PC-9 (cell line): ENCODE data around the gene KMT5C. TPM values are rescaled to one million over a fixed set of nuclear protein-coding genes. Genes with fewer than 3 reads are reported as not detected.
A peak's percentile ranks its signal among the peaks of the same experiment; 100 is the strongest.

ENCODE experiments used
- BruUV-seq: library from RNA; stranded (reverse); fragments of 400-500 nt; replicated peaks from 2 replicates; lab custom pipeline; 2021; lab: Mats Ljungman, UMichigan
- CTCF ChIA-PET: fragments of 300-600 bp; sonication (Branson Sonifier 250); formaldehyde crosslinking; loops from one replicate; lab custom pipeline; 2022; ENCODE audit warnings: antibody characterized with exemption; lab: Charles Lee
- POLR2A ChIA-PET: fragments of 300-600 bp; sonication (Branson Sonifier 250); formaldehyde crosslinking; loops from one replicate; lab custom pipeline; 2022; ENCODE audit warnings: antibody characterized with exemption; ENCODE audit not compliant: unreplicated experiment; lab: Charles Lee
- DNase-seq, 2 experiments: peaks; one replicate each; pipeline versions ENCODE4 v3.0.0 to v3.0.0-alpha.2; 2015 to 2022; ENCODE audit warnings: mixed read lengths in 1 of 2
- H2AFZ ChIP-seq: fragments of 200-600 bp; sonication (generic); 2 replicates; pipeline ENCODE4 v1.8.1; 2017; ENCODE audit warnings: antibody characterized with exemption
- H3F3A ChIP-seq: fragments of 200-600 bp; sonication (generic); 2 replicates; pipeline ENCODE4 v1.8.1; 2017; ENCODE audit warnings: antibody characterized with exemption, mild to moderate bottlenecking, low read depth; ENCODE audit not compliant: insufficient read depth
- H3K27ac ChIP-seq: fragments of 200-600 bp; sonication (generic); 2 replicates; pipeline ENCODE4 v1.6.1; 2016; ENCODE audit warnings: mixed run types
- H3K27me3 ChIP-seq: fragments of 200-600 bp; sonication (generic); 2 replicates; pipeline ENCODE4 v1.6.1; 2016; ENCODE audit warnings: low read depth, mixed run types; ENCODE audit not compliant: insufficient read depth
- H3K36me3 ChIP-seq: fragments of 200-600 bp; sonication (generic); 2 replicates; pipeline ENCODE4 v1.6.1; 2016; ENCODE audit warnings: low read depth, mixed run types
- H3K4me1 ChIP-seq: fragments of 200-600 bp; sonication (generic); replicated peaks from 2 replicates; pipeline ENCODE4 v1.6.1; 2016; ENCODE audit warnings: mixed run types; ENCODE audit not compliant: insufficient read depth
- H3K4me2 ChIP-seq: fragments of 200-600 bp; sonication (generic); 2 replicates; pipeline ENCODE4 v1.6.1; 2017; ENCODE audit warnings: mixed run types
- H3K4me3 ChIP-seq: fragments of 200-600 bp; sonication (generic); 2 replicates; pipeline ENCODE4 v1.6.1; 2016; ENCODE audit warnings: mixed run types
- H3K79me2 ChIP-seq: fragments of 200-600 bp; sonication (generic); 2 replicates; pipeline ENCODE4 v1.6.1; 2017; ENCODE audit warnings: low read depth, mixed run types
- H3K9me2 ChIP-seq: fragments of 200-600 bp; sonication (generic); 2 replicates; pipeline ENCODE4 v1.8.1; 2017; ENCODE audit warnings: mild to moderate bottlenecking; ENCODE audit not compliant: insufficient read depth
- H3K9me3 ChIP-seq: fragments of 200-600 bp; sonication (generic); 2 replicates; pipeline ENCODE4 v1.8.1; 2016; ENCODE audit warnings: low read depth; ENCODE audit not compliant: insufficient read depth
- H4K20me1 ChIP-seq: fragments of 200-600 bp; sonication (generic); 2 replicates; pipeline ENCODE4 v1.8.1; 2017; ENCODE audit not compliant: insufficient read depth
- CTCF ChIP-seq: fragments of 200-600 bp; sonication (generic); conservative IDR thresholded peaks from 2 replicates; pipeline ENCODE4 v1.6.1; 2017; ENCODE audit warnings: mixed run types, antibody characterized with exemption, mild to moderate bottlenecking, moderate library complexity
- EZH2 ChIP-seq: fragments of 200-600 bp; sonication (generic); IDR thresholded peaks from 2 replicates; pipeline ENCODE4 v1.8.0; 2017; ENCODE audit warnings: antibody characterized with exemption, low read depth
- intact Hi-C: fragments of 100-400 bp; cut with micrococcal nuclease; formaldehyde crosslinking; loops from one replicate; pipeline ENCODE4 v1.10.0; 2022; ENCODE audit not compliant: unreplicated experiment
- total RNA-seq: library from RNA; stranded (reverse); gene quantifications from 2 replicates; pipeline ENCODE4 v1.2.3, GENCODE V29; 2021

The KMT5C gene
- total RNA-seq, 1 experiment from 2014 or later: 71.6 TPM

DNA sequence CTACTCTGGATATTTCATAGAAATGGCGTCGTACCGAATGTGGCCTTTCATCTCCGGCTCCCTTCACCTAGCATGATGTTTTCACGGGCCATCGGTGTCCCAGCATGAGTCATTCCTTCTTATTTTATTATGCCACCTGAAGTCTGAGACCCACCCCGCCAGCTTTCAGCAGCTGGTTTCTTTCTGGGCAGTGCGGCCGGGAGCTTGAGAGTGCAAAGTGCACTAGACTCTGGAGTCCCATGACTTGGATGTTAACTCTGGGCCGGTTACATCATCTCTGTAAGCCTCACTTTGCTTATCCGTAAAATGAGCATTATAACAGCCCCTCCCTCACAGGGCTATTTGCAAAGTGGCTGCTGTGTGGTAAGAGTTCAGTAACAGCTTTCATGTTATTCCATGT lies 5.8 kb upstream of the KMT5C start:
- intact Hi-C loops: no loop called here
- ChIA-PET CTCF (no interaction called here), POLR2A (interaction anchor here (0.5 to 0.7 kb wide), 3 partner anchors 12 to 386 kb away, joined by 3 to 14 read pairs (median 5); partner anchors contain the start of gene NLRP7)
- Histone ChIP-seq H3K79me2 (no peaks in the 10 kb centered on the region), H3K9me3 (no peaks in the 10 kb centered on the region), H4K20me1 (no peaks in the 10 kb centered on the region), H3K27ac (no peak overlapping the region), H3K4me1 (peaks cover 17% of the 10 kb centered on the region), H3F3A (peaks cover 30% of the 10 kb centered on the region; the same call in 1 of the 2 replicates), H3K4me2 (no peak overlapping the region), H3K36me3 (no peaks in the 10 kb centered on the region), H2AFZ (no peak overlapping the region), H3K27me3 (no peaks in the 10 kb centered on the region), H3K4me3 (no peak overlapping the region), H3K9me2 (no peaks in the 10 kb centered on the region)
- BruUV-seq: no TSS peak
- DNase-seq: no peak
- no peak for TF ChIP-seq EZH2

- Histone ChIP-seq H3K36me3 (no peaks in the 10 kb centered on the region), H4K20me1 (no peaks in the 10 kb centered on the region), H3K4me3 (no peak overlapping the region), H2AFZ (no peak overlapping the region), H3F3A (peaks cover 32% of the 10 kb centered on the region; the same call in 1 of the 2 replicates), H3K9me2 (no peaks in the 10 kb centered on the region), H3K4me2 (no peak overlapping the region), H3K27ac (no peak overlapping the region), H3K4me1 (peaks cover 8% of the 10 kb centered on the region), H3K27me3 (no peaks in the 10 kb centered on the region), H3K79me2 (peaks cover 11% of the 10 kb centered on the region), H3K9me3 (no peaks in the 10 kb centered on the region)
- intact Hi-C loops: no loop called here
- no TSS peak for BruUV-seq
- TF ChIP-seq CTCF (no peak), EZH2 (no peak)
- CTCF ChIA-PET: interaction anchor here (0.6 kb wide), 1 partner anchor 90 kb away, joined by 6 read pairs; no protein-coding TSS in a partner anchor
- peak in 1 of 2 experiments; percentile 32 for DNase-seq
- POLR2A ChIA-PET: no interaction called here
These were observed 3.6 kb upstream of the KMT5C start for GRCh38 chr19:55336101-55336500.

DNA sequence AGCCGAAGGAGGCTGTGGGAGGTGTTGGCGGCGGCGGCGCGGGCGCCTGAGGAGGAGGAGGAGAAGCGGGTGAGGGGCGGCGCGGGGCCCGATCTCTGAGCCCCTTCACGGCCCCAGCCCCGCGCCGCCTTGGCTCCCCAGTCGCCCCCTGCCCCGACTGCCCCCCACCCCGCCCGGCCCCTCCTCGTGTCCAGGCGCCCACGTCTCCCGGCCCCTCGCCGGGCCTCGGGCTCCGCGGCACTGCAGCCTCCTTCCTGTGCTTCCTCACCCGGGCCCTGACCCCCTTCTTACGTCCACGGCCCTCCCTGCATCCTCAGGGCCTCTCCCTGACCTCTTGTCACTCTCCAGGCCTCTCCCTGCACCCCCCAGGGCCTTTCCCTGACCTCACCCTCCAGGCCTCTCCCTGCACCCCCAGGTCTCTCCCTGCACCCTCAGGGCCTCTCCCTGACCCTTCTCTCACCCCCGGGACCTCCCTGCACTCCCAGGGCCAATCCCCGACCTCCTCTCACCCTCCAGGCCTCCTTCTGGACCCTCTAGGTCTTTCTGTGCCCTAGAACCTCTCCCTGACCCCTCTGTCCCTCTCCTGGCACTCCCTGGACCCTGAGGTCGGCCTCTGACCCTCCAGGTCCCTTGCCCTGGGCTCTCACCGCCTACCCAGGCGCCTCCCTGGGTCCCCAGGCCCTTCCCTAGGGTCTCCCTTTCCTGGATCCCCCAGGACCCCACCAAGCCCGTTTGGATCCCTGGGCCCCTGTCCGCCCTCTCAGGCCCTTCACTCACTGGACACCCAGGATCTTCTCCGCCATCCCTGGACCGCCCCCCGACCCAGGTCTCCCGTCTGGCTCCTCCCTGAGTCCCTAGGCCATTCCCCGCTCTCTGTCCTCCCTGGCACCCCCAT lies 460 bp downstream of the KMT5C start:
- Histone ChIP-seq H3K9me2 (no peaks in the 10 kb centered on the region), H3K27me3 (no peaks in the 10 kb centered on the region), H3K4me2 (peak overlapping the region; percentile 99), H3K27ac (peak overlapping the region; percentile 55), H3K4me3 (peak overlapping the region; percentile 86), H3K9me3 (no peaks in the 10 kb centered on the region), H4K20me1 (peaks cover 15% of the 10 kb centered on the region), H3K79me2 (peaks cover 22% of the 10 kb centered on the region), H3K4me1 (peaks cover 14% of the 10 kb centered on the region), H3F3A (peaks cover 19% of the 10 kb centered on the region; the same call in 1 of the 2 replicates), H3K36me3 (0 out of 2 replicates have a peak, but pooled peaks cover 5% of the 10 kb centered on the region), H2AFZ (no peak overlapping the region)
- intact Hi-C loops: loop anchor here (1.0 to 2.0 kb wide), 8 partner anchors 12 to 877 kb away; partner anchors contain the start of genes DNAAF3, LENG9, PPP1R12C and RPL28
- DNase-seq: peak in 1 of 2 experiments; percentile 36
- TF ChIP-seq EZH2: no peak
- no peak for TF ChIP-seq CTCF
- CTCF ChIA-PET: interaction anchor here (0.7 to 2.4 kb wide), 6 partner anchors 12 to 78 kb away, joined by 3 to 12 read pairs (median 4); partner anchors contain the start of genes HSPBP1 and TMEM238
- POLR2A ChIA-PET: interaction anchor here (0.5 to 1.8 kb wide), 12 partner anchors 12 to 212 kb away, joined by 3 to 58 read pairs (median 10); partner anchors contain the start of genes HSPBP1, TMEM238 and UBE2S
- TSS peak; percentile 62 for BruUV-seq
